SK-N-SH (cell line): ENCODE measurements around the gene HSDL1. TPM values are rescaled to one million over a fixed set of nuclear protein-coding genes. Genes with fewer than 3 reads are reported as not detected.

Experiments
- CTCF ChIA-PET: fragments of 300-600, 350-600 bp; formaldehyde crosslinking; extraction: SDS; loops from one replicate; lab custom pipeline; 2021; lab: Yijun Ruan, JAX
- POLR2A ChIA-PET: fragments of 350-600 bp; sonication (Branson Sonifier 250); formaldehyde crosslinking; extraction: SDS; loops from one replicate; lab custom pipeline; 2020; ENCODE audit warnings: antibody characterized with exemption, inconsistent platforms; lab: Yijun Ruan, JAX
- DNase-seq: peaks from one replicate; pipeline ENCODE4 v3.0.0; 2012
- H2AFZ ChIP-seq: fragments of 200-600 bp; sonication (generic); 2 replicates; pipeline ENCODE4 v1.8.1; 2016; ENCODE audit warnings: antibody characterized with exemption, mild to moderate bottlenecking, low read depth
- H3F3A ChIP-seq: fragments of 200-600 bp; sonication (generic); replicated peaks from 2 replicates; pipeline ENCODE3; 2016; ENCODE audit warnings: antibody characterized with exemption, mild to moderate bottlenecking; ENCODE audit not compliant: insufficient read depth
- H3K27ac ChIP-seq, 2 experiments: fragments of 200-500 bp in 1 of 2; fragments of 200-600 bp in 1 of 2; sonication (Bioruptor generic) in 1 of 2; sonication (generic), shearing (Covaris generic) in 1 of 2; 2 replicates each; pipeline versions ENCODE4 v1.5.1 to v1.6.1; 2014 to 2016; ENCODE audit warnings: low read depth in 2 of 2, inconsistent platforms in 1 of 2, low read length in 1 of 2, mild to moderate bottlenecking in 1 of 2, mixed read lengths in 1 of 2
- H3K27me3 ChIP-seq: fragments of 200-600 bp; sonication (generic), shearing (Covaris generic); 2 replicates; pipeline ENCODE4 v1.6.1; 2016; ENCODE audit warnings: mixed run types; ENCODE audit not compliant: insufficient read depth
- H3K36me3 ChIP-seq, 2 experiments: fragments of 200-500 bp in 1 of 2; fragments of 200-600 bp in 1 of 2; sonication (Bioruptor generic) in 1 of 2; sonication (generic) in 1 of 2; replicated peaks in 1 of 2; 2 replicates each; pipeline versions ENCODE3 to v1.5.1; 2014 to 2016; ENCODE audit warnings: low read length in 1 of 2, mild to moderate bottlenecking in 1 of 2; ENCODE audit not compliant: insufficient read depth in 2 of 2, control insufficient read depth in 1 of 2
- H3K4me1 ChIP-seq, 2 experiments: fragments of 200-500 bp in 1 of 2; fragments of 200-600 bp in 1 of 2; sonication (Bioruptor generic) in 1 of 2; sonication (generic), shearing (Covaris generic) in 1 of 2; 2 replicates each; pipeline versions ENCODE4 v1.5.1 to v1.6.1; 2014 to 2016; ENCODE audit warnings: low read depth in 1 of 2, low read length in 1 of 2, mixed run types in 1 of 2; ENCODE audit not compliant: insufficient read depth in 2 of 2, control insufficient read depth in 1 of 2
- H3K4me2 ChIP-seq: fragments of 200-600 bp; sonication (generic), shearing (Covaris generic); 2 replicates; pipeline ENCODE4 v1.6.1; 2017; ENCODE audit warnings: mixed run types
- H3K4me3 ChIP-seq, 2 experiments: fragments of 200-500 bp in 1 of 2; fragments of 200-600 bp in 1 of 2; sonication (Bioruptor generic) in 1 of 2; sonication (generic), shearing (Covaris generic) in 1 of 2; 2 replicates each; pipeline versions ENCODE4 v1.5.1 to v1.8.1; 2014 to 2016; ENCODE audit warnings: low read depth in 2 of 2, inconsistent platforms in 1 of 2, low read length in 1 of 2, mild to moderate bottlenecking in 1 of 2, mixed read lengths in 1 of 2, moderate library complexity in 1 of 2
- H3K79me2 ChIP-seq: fragments of 200-600 bp; sonication (generic); 2 replicates; pipeline ENCODE4 v1.8.1; 2017; ENCODE audit warnings: mild to moderate bottlenecking; ENCODE audit not compliant: insufficient read depth
- H3K9ac ChIP-seq: fragments of 200-600 bp; sonication (generic); 2 replicates; pipeline ENCODE4 v1.6.1; 2017; ENCODE audit warnings: mixed run types
- H3K9me2 ChIP-seq: fragments of 200-600 bp; sonication (generic); 2 replicates; pipeline ENCODE4 v1.6.1; 2017; ENCODE audit warnings: mixed run types
- H3K9me3 ChIP-seq: fragments of 200-600 bp; sonication (generic); 2 replicates; pipeline ENCODE4 v1.6.1; 2017; ENCODE audit warnings: mixed run types, mild to moderate bottlenecking, moderate library complexity
- H4K20me1 ChIP-seq: fragments of 200-600 bp; sonication (generic); 2 replicates; pipeline ENCODE4 v1.6.1; 2017; ENCODE audit warnings: mild to moderate bottlenecking, mixed run types; ENCODE audit not compliant: insufficient read depth
- CTCF ChIP-seq: fragments of 200-600 bp; sonication (generic); IDR thresholded peaks from 2 replicates; pipeline ENCODE4 v1.6.1; 2017; ENCODE audit warnings: antibody characterized with exemption, mild to moderate bottlenecking, moderate library complexity
- ELF1 ChIP-seq: IDR thresholded peaks from 2 replicates; pipeline ENCODE4 v1.4.0; 2012
- EP300 ChIP-seq, 2 experiments: IDR thresholded peaks; 2 replicates each; pipeline versions ENCODE4 v1.4.0 to v1.6.1; 2012; ENCODE audit warnings: borderline replicate concordance in 1 of 2, low read depth in 1 of 2, low read length in 1 of 2
- FOXJ3 ChIP-seq: sonication (generic); formaldehyde crosslinking; IDR thresholded peaks from 2 replicates; pipeline ENCODE4 v1.5.1; 2020; ENCODE audit warnings: mild to moderate bottlenecking, missing genetic modification reagents
- FOXM1 ChIP-seq: IDR thresholded peaks from 2 replicates; pipeline ENCODE4 v1.4.0; 2012; ENCODE audit warnings: low read depth, mild to moderate bottlenecking
- GABPA ChIP-seq: IDR thresholded peaks from 2 replicates; pipeline ENCODE4 v1.4.0; 2012; ENCODE audit warnings: low read depth, mild to moderate bottlenecking
- MXI1 ChIP-seq: IDR thresholded peaks from 2 replicates; pipeline ENCODE4 v1.6.1; 2012; ENCODE audit warnings: mild to moderate bottlenecking, low read depth, low read length, improper control_type of control experiment
- NFIC ChIP-seq: IDR thresholded peaks from 2 replicates; pipeline ENCODE4 v1.4.0; 2012; ENCODE audit warnings: borderline replicate concordance
- RAD21 ChIP-seq: IDR thresholded peaks from 2 replicates; pipeline ENCODE4 v1.6.1; 2012; ENCODE audit warnings: mild to moderate bottlenecking, low read length
- RCOR1 ChIP-seq: fragments of 150-350 bp; IDR thresholded peaks from 2 replicates; pipeline ENCODE4 v1.6.1; 2017; ENCODE audit warnings: antibody characterized with exemption, low read length
- REST ChIP-seq: IDR thresholded peaks from 2 replicates; pipeline ENCODE4 v1.6.1; 2012; ENCODE audit warnings: mild to moderate bottlenecking, low read depth, low read length, moderate library complexity
- SMC3 ChIP-seq: IDR thresholded peaks from 2 replicates; pipeline ENCODE4 v1.6.1; 2012; ENCODE audit warnings: low read depth, low read length, improper control_type of control experiment
- TCF12 ChIP-seq: IDR thresholded peaks from 2 replicates; pipeline ENCODE4 v1.4.0; 2012
- YY1 ChIP-seq: IDR thresholded peaks from 2 replicates; pipeline ENCODE4 v1.4.0; 2012; ENCODE audit warnings: low read depth, mild to moderate bottlenecking
- WGBS: methylation state at CpG from one replicate; pipeline ENCODE4 v1.1.6; 2017; ENCODE audit warnings: low lambda C conversion rate; 5-methylcytosine and 5-hydroxymethylcytosine counted together
- polyA plus RNA-seq, 3 experiments: library from polyadenylated mRNA; depleted of rRNA; stranded (reverse); fragments of >200 nt; gene quantifications; 2 replicates each; pipeline ENCODE4 v1.2.3, GENCODE V29; 2012
- TF ChIP-seq, protein P1 (sequence below): fragments of 150-350 bp; IDR thresholded peaks from 2 replicates; pipeline ENCODE4 v1.6.1; 2016; ENCODE audit warnings: mild to moderate bottlenecking, low read depth, low read length
- TF ChIP-seq, protein P2 (sequence below): IDR thresholded peaks from 2 replicates; pipeline ENCODE4; 2012
- TF ChIP-seq, protein P3 (sequence below): IDR thresholded peaks from 2 replicates; pipeline ENCODE4 v1.4.0; 2012; ENCODE audit warnings: low read depth, borderline replicate concordance

Gene HSDL1
- polyA plus RNA-seq, 1 of the 3 experiments (the other 2 are of a cell fraction), result 14.5 TPM

DNA sequence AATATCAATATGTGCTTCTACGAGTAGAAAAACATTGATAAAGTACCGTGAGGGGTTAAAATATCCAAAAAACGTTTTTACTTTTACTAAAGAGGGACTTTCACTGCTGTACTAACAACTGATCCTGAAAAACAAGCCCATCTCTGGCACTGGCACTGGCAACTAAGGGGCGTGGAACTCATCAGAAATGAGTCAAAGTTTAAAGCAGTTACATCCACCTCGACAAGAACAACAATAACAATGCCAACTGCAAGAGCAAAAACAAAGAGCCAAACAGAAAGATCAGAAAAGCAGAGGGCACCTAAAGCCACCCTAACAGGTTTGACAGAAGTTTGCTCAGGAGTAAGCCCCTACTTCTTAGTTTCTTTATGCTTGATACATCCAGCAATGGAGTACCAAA is 41.3 kb downstream of the HSDL1 start:
- Histone ChIP-seq H4K20me1 (peaks cover 71% of the 10 kb centered on the region), H3K9me3 (no peaks in the 10 kb centered on the region), H3F3A (peaks cover 9% of the 10 kb centered on the region), H3K4me1 (peaks cover 4 to 7% of the 10 kb centered on the region in 2 experiments; a peak in 2 of 4 replicates), H3K9ac (no peak overlapping the region), H3K27ac (no peak overlapping the region), H3K4me3 (no peak overlapping the region), H2AFZ (no peak overlapping the region), H3K4me2 (no peak overlapping the region), H3K79me2 (peaks cover 87% of the 10 kb centered on the region), H3K9me2 (no peaks in the 10 kb centered on the region), H3K36me3 (peaks cover 11 to 21% of the 10 kb centered on the region in 2 experiments), H3K27me3 (no peaks in the 10 kb centered on the region)
- ChIA-PET CTCF (interaction anchor here (1.4 to 1.5 kb wide), 3 partner anchors 38 to 83 kb away, joined by 3 to 6 read pairs (median 4); partner anchors contain the start of gene TAF1C), POLR2A (no interaction called here)
- no peak for DNase-seq
- 71% methylated on average over 5 of the region's 5 CpGs for WGBS
- TF ChIP-seq, protein P1, sequence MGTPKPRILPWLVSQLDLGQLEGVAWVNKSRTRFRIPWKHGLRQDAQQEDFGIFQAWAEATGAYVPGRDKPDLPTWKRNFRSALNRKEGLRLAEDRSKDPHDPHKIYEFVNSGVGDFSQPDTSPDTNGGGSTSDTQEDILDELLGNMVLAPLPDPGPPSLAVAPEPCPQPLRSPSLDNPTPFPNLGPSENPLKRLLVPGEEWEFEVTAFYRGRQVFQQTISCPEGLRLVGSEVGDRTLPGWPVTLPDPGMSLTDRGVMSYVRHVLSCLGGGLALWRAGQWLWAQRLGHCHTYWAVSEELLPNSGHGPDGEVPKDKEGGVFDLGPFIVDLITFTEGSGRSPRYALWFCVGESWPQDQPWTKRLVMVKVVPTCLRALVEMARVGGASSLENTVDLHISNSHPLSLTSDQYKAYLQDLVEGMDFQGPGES, result no peak
- TF ChIP-seq YY1 (no peak), RCOR1 (no peak), MXI1 (no peak), CTCF (no peak), ELF1 (no peak), FOXM1 (no peak), REST (no peak), NFIC (no peak), GABPA (no peak), SMC3 (no peak), TCF12 (no peak), FOXJ3 (CRISPR knock-in tag) (no peak), RAD21 (no peak), EP300 (IDR thresholded peaks at IDR 0.05; ENCODE audit: borderline replicate concordance in 1 of 2, low read depth in 1 of 2, low read length in 1 of 2) (no peak)
- TF ChIP-seq, protein P2, sequence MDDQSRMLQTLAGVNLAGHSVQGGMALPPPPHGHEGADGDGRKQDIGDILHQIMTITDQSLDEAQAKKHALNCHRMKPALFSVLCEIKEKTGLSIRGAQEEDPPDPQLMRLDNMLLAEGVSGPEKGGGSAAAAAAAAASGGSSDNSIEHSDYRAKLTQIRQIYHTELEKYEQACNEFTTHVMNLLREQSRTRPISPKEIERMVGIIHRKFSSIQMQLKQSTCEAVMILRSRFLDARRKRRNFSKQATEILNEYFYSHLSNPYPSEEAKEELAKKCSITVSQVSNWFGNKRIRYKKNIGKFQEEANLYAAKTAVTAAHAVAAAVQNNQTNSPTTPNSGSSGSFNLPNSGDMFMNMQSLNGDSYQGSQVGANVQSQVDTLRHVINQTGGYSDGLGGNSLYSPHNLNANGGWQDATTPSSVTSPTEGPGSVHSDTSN, result no peak
- TF ChIP-seq, protein P3, sequence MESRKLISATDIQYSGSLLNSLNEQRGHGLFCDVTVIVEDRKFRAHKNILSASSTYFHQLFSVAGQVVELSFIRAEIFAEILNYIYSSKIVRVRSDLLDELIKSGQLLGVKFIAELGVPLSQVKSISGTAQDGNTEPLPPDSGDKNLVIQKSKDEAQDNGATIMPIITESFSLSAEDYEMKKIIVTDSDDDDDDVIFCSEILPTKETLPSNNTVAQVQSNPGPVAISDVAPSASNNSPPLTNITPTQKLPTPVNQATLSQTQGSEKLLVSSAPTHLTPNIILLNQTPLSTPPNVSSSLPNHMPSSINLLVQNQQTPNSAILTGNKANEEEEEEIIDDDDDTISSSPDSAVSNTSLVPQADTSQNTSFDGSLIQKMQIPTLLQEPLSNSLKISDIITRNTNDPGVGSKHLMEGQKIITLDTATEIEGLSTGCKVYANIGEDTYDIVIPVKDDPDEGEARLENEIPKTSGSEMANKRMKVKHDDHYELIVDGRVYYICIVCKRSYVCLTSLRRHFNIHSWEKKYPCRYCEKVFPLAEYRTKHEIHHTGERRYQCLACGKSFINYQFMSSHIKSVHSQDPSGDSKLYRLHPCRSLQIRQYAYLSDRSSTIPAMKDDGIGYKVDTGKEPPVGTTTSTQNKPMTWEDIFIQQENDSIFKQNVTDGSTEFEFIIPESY, result no peak
